GM12874 (cell line): ENCODE data around the gene ANKRD13B.

Experiments
- TF ChIP-seq, protein P1 (sequence below): IDR thresholded peaks from 2 replicates; pipeline ENCODE4 v1.5.1; 2011; ENCODE audit warnings: low read depth, mild to moderate bottlenecking, control low read depth, low read length, moderate library complexity; ENCODE audit not compliant: insufficient read depth

ANKRD13B gene

DNA sequence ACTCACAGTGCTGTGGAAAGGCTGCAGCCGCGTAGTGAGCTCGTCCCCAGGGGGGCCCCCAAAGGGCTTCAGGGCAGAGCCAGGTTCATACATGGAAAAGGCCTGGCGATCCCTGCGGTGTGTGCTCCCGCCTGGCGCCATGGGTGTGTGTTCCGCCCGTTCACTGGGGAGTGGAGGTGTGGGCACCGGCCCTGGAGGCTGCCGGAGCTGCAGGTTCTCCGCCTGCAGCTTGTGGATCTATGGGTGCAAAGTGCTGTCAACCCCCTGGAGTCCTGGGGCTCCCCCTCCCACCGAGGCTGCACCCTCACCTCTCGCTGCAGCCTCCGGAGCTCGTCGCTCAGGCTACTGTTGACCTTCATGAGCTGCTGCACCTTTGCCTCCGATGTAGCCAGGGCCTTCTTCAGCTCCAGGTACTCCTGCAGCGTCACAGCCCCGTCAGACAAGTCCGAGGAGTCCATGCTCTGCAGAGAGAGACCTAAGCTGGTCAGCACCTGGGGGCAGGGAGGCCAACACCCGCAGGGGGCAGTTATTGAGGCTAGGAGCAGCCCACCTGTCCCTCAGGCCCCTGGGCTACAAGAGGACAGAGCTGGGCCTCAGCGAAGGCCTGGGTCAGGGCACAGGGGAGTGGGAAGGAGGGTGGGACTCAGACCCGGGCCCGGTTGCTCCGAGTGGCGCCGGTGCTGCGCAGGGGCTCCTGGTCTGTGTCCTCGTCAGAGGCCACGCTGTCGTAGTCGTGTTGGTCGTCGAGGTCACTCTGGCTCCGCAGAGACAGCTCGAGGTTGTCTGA lies 16.5 kb upstream of the ANKRD13B start:
- TF ChIP-seq, protein P1, sequence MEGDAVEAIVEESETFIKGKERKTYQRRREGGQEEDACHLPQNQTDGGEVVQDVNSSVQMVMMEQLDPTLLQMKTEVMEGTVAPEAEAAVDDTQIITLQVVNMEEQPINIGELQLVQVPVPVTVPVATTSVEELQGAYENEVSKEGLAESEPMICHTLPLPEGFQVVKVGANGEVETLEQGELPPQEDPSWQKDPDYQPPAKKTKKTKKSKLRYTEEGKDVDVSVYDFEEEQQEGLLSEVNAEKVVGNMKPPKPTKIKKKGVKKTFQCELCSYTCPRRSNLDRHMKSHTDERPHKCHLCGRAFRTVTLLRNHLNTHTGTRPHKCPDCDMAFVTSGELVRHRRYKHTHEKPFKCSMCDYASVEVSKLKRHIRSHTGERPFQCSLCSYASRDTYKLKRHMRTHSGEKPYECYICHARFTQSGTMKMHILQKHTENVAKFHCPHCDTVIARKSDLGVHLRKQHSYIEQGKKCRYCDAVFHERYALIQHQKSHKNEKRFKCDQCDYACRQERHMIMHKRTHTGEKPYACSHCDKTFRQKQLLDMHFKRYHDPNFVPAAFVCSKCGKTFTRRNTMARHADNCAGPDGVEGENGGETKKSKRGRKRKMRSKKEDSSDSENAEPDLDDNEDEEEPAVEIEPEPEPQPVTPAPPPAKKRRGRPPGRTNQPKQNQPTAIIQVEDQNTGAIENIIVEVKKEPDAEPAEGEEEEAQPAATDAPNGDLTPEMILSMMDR, result no peak

DNA sequence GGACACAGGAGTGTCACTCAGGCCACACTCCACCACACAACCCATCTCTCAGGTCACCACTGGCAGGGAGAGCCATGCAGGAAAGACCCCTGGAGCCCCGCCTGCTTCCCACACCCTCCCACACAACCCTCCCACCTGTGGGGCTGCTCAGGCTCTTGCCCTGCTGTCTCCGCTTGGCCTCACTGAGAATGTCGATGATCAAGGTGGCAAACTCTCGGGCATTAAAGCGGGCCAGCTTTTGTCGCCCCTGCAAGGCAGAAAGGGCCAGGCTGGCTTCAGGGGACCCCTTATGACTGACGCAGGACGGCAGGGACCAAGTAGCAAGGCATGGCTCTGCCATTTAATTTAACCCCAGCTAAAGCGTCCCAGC lies 15.9 kb upstream of the ANKRD13B start:
- TF ChIP-seq, protein P1, result no peak

DNA sequence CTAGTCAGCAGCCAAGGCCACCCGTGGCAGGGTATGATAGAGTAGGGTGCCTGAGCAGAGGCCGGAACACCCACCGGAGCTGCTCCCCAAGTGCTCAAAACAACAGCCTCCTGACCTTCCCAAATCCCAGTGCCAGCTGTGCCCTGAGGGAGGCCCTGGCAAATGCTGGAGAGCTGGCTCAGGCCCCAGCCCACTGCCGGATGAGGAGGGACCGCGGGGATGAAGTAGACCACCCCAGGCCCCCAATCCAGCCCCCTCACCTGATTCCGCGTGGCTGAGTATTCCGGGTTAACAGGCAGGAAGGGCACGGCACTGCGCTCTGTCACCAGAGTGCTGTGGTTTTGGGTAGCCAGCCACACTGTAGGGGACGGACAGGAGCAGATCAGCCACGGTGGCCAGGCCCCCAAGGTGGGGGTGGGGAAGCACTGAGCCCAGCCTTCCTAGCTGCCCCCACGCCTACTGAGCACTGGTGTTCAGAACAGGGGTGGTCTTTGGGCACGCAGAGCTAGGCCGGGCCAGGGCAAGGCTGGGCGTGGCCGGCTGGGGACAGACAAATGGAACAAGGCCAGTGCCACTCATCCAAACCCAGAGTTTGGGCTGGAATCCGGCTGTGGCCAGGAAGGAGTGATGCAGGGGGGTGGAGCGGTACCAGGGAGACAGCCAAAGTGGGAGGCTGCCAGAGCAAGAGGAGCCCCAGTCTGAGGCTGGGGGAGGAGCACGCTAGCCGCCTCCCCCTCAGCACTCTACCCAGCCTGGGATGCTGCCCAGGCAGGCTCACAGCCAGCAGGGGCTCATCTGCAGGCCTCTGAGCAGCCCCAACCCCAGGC lies 15.3 kb upstream of the ANKRD13B start:
- TF ChIP-seq, protein P1, result no peak

DNA sequence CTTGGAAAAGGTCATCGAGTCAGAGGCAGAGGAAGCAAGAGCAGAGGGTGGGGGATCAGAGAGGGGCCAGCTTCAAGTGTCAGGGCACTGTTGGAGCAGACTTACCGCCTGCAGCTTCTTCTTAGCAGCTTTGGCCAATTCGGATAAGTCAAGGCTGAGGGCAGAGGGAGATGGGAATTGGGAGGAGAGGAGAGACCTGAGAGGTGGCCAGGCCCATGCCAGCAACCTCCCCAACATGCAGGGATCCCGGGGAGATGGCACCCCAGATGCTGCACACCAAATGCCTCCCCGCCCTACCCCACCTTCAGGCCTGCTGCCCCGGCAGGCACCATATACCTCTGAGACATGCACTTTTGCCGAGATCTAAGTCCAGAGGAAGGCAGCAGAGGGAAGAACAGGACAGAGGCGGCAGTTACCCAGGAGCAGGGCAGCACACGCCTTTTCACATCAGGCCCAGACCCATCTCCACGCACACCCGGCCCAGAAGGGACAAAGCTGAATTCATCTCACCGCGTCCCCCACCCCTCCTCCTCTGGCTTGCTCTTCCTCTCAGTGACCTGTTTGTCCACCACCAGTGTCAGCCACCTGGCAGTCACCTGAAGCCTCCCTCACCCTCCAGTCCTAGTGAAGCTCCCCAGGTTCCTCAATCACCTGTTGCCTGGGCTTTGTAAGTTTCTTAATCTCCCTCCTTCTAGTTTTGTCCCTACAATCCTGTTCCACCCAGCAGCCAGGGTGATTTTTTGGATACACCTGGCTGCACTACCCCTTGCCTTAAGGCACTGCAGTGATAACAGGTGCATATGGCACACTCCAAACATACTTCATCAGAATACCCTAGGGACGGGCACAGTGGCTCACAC lies 14.1 kb upstream of the ANKRD13B start:
- TF ChIP-seq, protein P1, result no peak

DNA sequence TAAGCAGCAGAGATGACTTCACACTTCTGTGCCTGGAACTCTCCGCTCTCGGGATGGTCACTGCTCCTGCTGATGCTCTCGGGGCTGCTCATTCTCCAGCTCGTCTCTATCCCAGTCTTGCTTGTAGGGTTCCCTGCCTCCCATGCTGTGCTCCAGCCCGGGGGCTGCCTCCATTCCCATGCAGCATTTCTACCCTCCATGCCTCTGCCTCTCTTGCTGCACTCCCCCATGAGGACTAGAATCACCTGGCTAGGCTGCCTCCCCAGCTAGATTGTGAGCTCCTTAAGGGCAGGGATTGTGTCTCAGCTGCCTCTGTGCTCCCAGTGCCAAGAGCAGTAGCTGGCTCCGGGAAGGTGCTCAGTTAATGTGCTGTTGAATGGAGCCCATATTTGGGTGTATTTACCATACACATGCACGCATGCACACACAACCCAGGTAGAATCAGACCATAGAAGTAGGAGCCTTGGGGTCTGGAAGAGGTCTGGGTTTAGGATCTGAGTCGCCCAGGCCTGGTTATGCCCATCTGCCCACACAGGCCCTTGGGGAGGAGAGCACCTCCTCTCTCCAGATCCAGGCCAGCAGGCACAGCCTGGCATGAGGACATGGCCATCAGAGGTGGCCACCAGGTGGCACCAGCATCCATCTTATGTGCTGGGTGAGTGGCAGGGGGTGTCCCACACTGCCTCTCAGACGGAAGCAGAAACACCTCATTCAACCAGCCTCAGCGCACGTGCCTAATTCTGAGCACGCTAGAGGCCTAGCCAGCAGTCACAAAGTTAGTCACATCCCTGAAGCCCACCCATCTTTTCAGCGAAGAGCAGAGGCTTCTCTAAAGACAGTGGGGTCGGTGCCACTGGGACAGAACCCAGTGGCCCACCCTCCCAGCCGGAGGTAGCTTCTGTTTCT lies 12.8 kb upstream of the ANKRD13B start:
- TF ChIP-seq, protein P1, result peak; percentile 89

DNA sequence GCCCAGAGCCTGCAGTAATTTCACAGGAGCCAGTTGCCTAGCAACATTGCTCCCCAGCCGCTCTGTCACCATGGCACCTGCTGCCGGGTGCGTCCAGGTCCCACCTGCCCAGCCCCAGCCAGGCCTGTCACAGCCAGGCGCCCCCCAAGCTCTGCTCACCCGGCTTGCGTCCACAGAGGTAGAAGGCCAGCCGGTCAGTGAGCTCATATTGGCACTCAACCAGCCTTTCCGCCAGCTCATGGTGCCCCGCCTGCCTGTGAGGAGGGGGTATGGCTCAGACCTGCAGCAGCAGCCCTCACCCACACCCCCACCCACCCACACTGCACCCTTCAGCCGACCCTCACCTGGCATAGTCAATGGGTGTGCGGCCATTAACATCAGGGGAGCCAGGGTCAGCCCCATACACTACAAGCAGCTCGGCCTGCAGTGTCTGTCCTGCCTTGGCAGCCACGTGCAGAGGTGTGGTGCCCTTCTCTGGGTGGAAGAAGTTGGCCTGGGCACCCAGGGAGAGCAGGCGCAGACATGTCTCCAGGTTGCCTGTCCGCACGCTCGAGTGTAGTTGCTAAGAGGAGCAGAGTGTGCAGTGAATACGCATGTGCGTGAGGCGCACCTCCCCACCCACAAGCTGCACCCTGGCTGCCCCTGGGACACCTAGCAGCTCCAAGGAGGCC lies 11.2 kb upstream of the ANKRD13B start:
- TF ChIP-seq, protein P1, result no peak
